HG03103 (cell line): ENCODE data around the gene CRLF1.

Experiments used
- ATAC-seq: cut with Tn5 transposase; IDR thresholded peaks from one replicate; pipeline ENCODE4 v1.9.1; 2021; ENCODE audit warnings: low read depth; ENCODE audit not compliant: unreplicated experiment

The CRLF1 gene

DNA sequence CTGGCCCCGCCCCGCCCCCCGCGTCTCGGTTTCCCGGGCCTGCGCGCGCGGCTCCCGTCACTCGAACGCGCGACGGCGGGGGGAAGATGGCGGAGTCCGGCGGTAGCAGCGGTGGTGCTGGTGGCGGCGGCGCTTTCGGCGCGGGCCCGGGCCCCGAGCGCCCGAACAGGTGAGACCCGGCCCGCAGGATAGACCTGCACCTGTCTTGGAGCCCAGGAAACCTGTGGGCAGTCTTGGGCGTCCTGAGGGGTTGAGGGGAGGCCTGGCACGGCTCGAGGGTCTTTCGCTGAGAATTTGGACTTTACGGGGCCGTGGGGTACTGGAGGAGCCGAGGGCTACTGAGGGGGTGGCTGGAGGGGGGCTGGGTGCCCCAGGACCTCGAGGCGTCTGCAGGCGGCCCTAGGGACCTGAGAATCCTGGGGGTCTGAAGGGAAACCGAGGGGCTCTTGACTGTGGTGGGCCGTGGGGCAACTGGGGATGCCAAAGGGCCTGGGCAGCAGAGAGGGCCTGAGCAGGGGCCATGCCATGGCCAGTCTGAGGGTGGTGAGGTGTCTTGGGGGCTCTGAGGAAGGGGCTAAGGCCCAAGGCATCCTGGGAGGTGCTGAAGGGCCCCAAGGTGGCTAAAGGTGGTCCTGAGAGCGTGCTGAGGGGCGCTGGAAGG is 30.5 kb upstream of the CRLF1 start, which contains the start of gene KLHL26:
Gene KLHL26, plus strand, starts transcription at position 60 of the 661 bp plus-strand sequence. Its CDS starts 27 bp downstream, at position 87.
- ATAC-seq: no peak

DNA sequence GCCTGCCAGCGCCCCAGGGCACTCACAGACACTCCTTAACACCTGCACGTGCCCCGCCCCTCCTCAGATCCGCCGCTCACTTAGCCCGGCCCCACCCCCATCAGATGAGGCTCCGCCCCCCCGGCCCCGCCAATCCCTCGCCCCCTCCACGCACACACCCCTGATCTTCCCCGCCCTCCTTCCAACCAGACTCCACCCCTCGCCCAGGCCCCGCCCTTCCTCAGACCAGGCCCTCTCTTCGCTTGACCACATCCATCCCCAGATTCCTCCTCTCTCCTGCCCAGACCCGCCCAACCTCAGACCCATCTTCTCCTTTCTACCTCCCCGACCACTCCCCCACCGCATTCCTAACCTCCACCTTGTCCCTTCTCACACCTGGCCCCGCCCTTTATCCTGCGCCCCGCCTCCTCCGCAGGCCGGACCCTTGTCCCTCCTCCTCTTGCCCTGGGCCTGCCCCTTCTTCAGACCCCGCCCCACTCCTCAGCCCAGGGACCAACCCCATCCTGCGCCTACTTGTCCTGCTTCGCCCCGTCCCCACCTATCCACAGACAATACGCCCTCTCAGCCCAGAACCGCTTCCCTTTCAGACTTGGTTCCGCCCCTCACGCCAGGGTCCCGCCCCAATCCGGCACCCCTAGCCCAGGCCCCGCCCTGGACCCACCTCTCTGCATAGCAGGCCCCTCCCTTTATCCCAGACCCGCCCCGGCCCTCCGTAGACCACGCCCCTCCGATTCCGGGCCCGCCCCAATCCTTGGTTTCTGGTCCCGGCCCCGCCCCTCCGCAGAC is 29.8 kb upstream of the CRLF1 start:
- ATAC-seq: peak; percentile 84

DNA sequence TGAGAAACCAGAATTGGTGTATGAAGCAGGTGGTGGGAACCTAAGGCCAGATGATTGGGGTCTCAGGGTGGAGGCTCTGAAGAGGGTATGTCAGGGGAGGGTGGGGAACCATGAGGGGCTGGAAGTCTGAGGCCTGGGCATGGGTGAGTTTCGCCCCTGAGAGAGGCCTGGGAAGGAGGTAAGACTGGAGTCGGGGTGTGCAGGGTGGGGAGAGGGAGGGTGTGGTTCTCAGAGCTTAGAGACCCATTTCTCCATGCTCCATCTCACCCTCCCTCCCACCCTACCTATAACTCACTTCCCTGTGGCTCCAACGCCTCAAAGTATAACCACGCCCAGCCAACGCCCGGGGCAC is 29.2 kb upstream of the CRLF1 start:
- ATAC-seq: no peak

DNA sequence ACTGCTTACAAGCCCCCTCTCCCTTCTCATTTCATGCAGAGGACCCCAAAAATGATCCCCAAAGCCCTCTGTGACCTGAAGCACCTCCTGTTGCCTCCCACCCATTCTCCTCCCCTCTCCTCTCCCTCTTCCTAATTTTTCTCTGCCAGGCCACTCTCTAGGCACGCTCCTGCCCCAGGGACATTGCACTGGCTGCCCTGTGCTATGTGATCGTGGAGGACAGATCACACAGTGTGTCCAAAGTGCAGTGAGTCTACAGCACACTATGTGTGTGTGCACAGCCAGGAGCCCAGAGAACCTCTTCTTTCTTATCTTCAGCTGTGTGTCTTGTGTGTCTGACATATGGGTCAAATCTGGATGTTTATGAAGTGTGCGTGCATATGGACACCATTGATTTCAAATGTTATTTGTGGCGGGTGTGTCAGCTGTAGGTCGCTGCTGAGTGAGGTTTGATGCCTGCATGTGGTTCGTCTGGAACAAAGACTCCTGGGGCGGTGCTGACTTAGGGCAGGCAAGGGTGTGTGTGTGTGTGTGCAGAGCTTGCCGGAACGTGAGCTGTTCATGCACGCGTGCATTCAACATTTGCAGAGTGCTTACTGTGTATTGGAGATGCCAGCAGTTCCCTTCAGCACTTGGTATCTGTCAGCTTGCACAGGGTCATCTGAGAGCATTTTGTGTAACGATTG is 28.2 kb upstream of the CRLF1 start:
- no peak for ATAC-seq

DNA sequence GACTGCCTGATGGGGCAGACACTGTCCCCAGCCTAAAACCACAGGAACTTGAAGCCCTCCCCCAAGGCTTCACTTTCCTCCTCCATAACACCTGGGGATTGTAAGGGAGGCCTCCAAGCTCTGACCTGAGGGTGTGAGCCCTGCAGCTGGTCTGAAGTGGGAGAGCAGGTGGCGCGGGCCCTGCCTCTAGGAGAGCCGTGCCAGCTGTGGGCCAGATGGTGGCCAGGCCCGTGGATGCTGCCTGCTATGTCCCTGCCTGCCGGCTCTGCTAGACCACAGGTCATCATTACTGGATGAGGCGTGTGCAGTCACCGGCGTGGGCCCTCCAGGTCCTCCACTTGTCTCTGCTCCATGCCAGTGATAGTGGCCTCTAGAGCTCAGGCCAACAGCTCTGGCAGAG is 26.7 kb upstream of the CRLF1 start:
- no peak for ATAC-seq

DNA sequence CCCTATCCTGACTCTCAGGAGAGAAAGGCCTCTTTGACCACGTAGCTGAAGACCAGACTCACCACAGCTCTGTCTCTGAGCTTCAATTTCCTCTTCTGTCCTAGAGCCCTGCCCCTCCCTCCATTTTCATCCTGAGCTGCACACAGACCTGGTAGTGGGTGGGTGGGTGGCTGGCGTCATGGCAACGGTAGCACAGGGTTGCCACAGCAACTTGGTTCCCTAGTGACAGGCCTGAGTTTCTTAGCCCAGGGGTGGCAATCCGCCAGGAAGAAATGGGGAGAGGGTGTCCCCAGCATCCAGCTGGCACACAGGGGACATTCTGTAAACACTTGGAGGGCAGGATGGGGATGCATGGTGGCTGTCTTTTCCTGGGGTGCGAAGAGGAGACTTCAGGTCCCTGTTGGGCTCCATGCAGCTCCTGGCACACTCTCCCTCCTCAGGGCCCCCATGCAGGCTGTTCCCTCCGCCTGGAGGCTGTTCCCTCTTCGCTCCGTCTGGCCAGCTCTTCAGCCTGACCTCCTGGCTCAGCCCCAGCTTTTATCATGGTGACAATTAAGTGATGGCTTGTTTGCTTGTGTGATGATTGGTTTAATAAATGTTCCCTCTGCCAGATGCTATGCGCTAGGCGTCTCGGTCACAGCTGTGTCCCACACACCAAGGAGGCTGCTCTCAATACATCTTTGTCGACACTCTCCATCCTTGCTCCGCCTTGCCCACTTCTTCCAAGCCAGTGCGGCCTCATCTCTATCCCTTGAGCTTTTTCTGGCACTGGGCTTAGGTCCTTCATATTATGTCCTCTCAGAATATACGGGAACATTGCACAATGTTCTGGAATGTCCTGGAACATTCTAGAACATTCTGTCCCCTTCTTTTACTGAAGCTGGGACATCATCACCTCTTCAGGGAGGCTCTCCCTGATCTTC is 22.8 kb upstream of the CRLF1 start:
- no peak for ATAC-seq

DNA sequence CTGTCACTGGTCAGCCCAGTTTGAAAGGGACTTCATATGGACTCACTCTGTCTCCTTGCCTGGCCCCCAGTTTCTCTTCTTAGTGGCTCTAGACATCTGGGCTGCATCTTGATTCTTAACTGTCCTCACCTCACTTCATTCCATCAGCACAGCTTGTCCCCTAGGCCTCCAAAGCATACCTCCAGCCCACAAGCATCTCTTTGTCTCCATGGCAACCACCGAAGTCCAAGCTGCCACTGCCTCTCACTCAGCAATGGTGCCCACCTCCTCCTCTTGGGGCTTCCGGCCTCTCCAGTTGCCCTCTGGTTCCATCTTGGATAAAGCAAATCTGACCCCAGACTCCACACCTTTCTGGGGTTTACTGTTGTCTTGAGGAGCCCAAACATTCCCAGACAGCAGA is 20.3 kb upstream of the CRLF1 start:
- no peak for ATAC-seq

DNA sequence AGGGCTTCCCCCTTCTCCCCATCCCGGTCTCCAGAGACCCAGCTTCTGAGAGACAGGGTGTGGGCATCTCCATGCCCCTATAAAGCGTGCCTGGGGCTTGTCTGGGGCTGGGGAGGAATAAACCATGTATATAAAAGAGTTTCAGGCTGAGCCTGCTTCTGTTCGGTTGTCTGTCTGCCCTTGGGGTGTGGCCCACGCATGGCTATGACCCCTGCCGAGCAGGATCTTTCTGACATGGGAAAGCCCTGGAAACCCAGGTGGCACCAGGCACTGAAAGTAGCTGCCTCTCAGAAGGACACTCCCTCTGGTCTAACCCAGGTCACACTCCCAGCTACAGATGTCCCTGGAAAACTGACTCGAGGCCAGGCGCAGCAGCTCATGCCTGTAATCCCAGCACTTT is 14.3 kb upstream of the CRLF1 start:
- ATAC-seq: no peak

DNA sequence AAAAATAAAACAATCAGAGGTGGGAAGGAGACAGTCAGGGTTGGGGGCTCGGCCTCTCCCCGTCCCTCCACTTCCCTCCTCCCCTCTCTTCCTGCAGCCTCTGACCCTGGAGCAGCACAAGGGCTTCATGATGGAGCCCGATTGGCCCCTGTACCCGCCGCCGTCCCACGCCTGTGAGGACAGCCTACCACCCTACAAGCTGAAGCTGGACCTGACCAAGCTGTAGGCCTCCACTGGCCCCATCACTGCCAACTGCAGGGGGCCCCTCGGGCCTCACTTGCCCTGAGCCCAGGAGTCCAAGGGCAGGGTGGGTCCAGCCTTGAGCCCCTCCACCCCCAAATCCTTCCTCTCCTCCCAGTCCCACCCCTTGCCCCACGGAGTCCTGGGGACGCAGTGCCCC is 13.7 kb upstream of the CRLF1 start:
- ATAC-seq: no peak

DNA sequence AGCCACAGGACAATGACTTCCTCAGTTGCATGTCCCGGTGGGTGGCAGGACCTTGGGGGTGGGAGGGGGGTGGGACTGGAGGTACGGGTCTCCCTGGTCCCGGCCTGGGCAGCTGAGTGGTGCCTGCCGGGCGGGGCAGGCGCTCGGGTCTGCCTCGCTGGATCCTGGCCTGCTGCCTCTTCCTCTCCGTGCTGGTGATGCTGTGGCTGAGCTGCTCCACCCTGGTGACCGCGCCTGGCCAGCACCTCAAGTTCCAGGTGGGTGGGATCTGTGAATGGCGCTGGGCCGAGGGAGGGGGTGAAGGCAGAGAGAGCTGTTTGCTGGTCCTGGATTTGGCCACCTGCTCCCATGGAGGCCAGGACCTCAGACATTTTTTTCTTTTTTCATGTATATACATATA is 11.6 kb upstream of the CRLF1 start:
- no peak for ATAC-seq

DNA sequence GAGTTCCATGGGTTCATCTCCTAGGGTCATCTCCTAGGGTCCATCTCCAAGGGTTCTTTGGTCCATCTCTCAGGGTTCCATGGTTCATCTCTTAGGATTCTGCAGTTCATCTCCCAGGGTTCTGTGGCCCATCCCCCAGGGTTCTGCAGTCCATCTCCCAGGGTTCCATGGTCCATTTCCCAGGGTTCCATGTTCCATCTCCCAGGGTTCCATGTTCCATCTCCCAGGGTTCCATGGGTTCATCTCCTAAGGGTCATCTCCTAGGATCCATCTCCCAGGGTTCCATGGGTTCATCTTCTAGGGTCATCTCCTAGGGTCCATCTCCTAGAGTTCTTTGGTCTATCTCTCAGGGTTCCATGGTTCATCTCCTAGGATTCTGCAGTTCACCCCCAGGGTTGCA is 11.0 kb upstream of the CRLF1 start:
- ATAC-seq: no peak

DNA sequence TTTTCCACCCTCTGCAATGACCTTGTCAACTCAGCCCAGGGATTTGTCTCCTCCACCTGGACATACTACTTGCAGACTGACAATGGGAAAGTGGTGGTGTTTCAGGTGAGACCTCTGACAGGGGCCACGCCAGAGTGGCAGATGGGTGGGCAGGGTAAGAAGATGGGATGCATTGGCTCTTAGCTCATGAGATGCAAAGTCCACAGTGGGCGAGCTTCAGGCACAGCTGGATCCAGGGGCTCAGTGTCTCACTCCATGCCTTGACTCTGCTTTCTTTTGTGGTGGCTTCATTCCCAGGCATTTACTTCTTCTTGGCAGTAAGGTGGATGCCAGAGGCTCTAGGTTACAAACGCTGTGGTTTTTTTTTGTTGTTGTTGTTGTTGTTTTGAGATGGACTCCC is 9.4 kb upstream of the CRLF1 start:
- no peak for ATAC-seq

DNA sequence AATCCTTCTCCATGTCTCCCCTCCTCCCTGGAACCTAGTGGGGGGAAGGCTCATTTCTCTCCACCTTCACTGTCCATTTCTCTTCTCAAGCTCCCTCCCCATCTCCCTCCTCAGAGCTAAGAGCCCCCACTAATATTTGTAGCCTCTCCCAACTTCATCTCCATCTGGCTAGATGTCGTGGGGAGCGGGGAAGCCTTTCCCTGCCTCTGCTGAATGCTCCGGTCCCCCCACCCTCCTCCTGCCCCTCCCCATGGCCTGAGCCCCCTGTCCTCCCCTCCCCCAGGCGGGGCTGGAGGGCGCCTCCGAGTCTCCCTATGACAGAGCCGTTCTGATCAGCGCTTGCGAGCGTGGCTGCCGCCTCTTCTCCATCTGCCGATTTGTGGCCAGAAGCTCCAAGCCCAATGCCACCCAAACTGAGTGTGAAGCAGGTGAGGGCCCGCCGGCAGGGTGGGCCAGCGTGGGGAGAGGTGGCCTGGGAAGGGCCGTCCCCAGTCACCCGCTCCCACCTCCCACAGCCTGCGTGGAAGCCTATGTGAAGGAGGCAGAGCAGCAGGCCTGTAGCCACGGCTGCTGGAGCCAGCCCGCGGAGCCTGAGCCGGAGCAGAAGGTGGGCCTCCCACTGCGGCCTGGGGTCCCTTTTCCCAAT is 7.1 kb upstream of the CRLF1 start:
- ATAC-seq: no peak

DNA sequence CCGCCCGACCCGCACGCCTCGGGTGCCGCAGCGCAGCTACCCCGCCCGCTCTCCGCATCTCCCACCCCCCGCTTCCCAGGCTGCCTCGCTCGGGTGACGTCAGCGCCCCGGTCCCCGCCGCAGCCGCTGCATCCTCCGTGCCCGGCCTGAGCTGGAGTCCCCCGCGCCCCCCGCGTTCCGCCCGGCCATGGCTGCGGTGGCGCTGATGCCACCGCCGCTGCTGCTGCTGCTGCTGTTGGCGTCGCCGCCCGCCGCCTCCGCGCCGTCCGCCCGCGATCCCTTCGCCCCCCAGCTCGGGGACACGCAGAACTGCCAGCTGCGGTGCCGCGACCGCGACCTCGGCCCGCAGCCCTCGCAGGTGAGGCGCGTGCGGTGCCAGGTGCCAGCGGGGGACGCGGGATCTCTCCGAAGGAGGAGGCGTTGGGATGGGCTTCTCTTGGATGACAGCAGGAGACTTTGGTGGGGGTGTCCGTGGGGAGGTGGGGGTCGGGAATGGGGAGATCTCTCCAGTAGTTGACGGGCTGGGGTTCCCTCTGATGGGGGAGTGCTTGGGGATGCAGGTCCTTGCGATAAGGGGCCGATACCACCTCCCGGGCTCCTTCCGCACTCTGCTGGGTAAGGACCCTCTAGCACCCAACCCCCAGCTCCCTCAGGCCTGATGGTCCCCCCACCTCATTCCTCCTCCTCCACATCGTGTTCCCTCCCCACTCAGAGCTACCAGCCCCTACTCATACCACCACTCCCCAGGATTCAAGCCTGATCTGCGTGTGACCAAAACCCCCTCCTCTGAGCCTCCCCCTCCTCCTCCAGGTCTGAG is 6.4 kb upstream of the CRLF1 start, which contains the start of gene TMEM59L:
Gene TMEM59L, plus strand, starts transcription at position 99 of the 817 bp plus-strand sequence. Its CDS starts 89 bp downstream, at position 188.
- no peak for ATAC-seq

DNA sequence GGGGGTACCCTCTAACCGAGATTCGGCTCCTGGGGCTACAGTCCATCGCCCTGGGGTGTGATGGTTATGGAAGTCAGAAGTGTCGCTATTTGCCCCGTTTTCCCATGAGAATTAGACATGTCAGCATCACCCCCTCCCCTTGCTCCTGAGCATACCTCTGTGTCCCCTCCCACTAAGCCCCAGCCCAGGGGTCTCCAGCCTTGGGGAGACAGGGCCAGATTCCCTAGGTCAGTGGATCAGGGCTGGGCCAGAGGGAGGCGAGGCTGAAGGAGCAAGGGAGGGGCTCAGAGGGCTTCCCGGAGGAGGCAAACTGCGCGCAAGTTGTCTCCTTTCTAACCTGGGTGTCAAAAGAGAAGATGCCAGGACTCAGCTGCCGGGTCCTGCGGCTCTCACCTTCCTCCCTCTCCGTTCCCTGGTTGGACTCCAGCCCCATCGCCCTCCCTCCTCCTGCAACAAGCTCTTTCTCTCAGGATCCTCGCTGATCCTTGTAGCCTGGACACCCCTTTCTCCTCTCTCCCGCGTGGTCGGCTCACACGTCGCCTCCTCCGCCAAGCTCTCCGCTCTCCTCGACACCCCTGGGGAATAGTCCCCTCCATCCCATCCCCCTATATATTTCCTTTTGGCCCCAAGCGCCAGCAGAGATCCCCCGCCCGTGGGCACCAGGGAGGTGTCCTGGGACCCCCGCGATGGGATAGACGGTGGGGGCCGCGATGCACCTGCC is 5.6 kb upstream of the CRLF1 start:
- no peak for ATAC-seq

DNA sequence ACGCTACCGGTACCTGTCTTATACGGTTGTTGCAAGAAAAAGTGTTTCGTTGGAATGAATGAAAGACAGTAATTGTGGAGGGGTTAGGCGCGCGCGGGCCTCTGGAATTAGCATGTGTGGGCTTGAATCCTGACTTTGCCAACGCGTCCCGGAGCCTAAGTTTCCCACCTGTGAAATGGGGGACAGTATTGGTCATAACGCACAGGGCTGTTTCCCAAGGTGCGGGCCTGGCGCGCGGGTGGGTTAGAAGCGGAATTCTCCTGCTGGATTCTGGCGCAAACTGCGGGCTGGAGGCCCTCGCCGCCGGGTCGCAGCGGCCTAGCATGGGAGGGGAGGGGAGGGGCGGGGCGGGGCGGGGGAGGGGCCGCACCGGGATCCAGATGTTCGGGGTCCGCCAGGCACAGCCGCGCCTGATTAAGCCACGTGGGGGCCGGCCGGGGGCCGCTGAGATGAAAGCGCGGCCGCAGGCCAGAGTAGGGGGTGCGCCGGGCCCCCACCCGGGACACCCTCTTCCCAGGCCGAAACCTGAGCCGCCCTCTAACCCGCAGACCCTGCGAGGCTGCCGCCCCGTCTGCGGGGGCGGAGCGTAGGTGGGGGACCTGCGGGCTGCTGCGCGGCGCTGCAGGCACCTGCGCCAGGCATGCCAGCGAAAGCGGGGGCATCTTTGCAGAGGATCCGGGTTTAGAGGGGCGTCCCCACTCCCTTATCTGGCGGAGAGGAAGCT is 4.9 kb upstream of the CRLF1 start:
- ATAC-seq: no peak

DNA sequence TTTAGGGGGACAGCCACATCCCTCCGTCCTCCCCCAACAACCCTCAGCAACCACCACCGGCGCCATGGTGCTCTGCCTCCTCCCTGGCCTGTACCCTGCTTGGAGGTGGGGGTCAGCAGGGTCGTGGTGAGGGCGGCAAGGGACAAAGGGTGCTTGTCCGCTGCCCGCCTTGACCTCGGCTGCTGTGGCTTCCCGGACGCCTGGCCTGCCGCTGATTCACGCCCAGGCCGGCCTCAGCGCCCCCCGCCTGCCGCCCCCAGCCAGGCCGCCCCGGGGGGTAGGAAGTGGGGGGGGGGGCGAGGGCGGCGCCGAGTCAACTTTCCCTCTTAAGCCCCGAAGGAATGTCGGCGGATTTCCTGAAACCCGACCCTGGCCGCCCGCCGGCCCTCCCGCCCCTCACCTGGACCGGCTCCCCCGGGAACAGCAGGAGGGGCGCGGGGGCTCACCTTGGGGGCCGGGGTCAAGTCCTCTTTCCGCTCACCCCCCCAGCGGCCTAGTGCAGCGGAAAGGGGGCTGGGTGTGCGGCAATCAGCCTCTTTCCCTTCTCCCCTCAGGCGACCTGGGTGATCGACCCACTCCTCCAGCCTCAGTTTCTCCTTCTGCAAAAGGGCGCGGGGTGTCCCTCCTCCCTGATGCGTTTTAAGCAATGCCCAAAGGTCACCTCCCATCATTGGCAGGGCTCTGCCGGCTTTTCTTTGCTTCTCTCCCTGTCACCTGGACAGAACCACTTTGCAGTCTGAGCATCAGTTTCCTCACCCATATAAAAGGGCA is 4.1 kb upstream of the CRLF1 start:
- no peak for ATAC-seq
